Measurements from ENCODE around the gene TNK1. TPM values are rescaled to one million over a fixed set of nuclear protein-coding genes. Genes with fewer than 3 reads are reported as not detected.
A peak's percentile ranks its signal among the peaks of the same experiment; 100 is the strongest.

TNK1 gene
- 10.1 and 11.2 TPM in 2 replicates for total RNA-seq (2021)
- long read RNA-seq, partial matches to known transcripts: 30 of 47 reads
- long read RNA-seq, other reads (novel, unspliced or antisense): 16 of 47 reads

GRCh38 chr17:7380855-7381683, at the start of gene TNK1:
TSS of gene TNK1 (plus strand) at chr17:7381089. CDS start at chr17:7382927, 1,838 bp downstream.
- no peak within 1 kb of the TSS for H3K56ac ChIP-seq (ENCODE audit: insufficient read length, low read depth, low read length)
- no peak within 1 kb of the TSS for H4K5ac ChIP-seq (ENCODE audit: insufficient read length, low read depth, low read length)
- Mint-ChIP-seq H3K4me1 (peaks cover 21 to 25% of the 10 kb centered on the region in 2 experiments), H3K36me3 (ENCODE audit: insufficient read depth in 1 of 3, low read depth in 3 of 3) (peaks cover 5 to 15% (median 12%) of the 10 kb centered on the region in 3 experiments; a peak in 5 of 7 replicates), H3K27ac (peak within 1 kb of the TSS in 1 of 3 experiments; percentile 8; a peak in 1 of 7 replicates), H3K27me3 (ENCODE audit: low read depth) (peaks cover 52% of the 10 kb centered on the region), H3K9me3 (peaks cover 7% of the 10 kb centered on the region in 2 experiments), H3K4me3 (peak within 1 kb of the TSS; percentile 76 to 82)
- H3K9me3 ChIP-seq (ENCODE audit: control insufficient read depth, low read depth, low read length): no peaks in the 10 kb centered on the region
- H2BK120ac ChIP-seq (ENCODE audit: low read depth, low read length, poor library complexity, severe bottlenecking): no peak within 1 kb of the TSS
- H3K79me1 ChIP-seq (ENCODE audit: insufficient read depth, low read depth, low read length, poor library complexity, severe bottlenecking): no peaks in the 10 kb centered on the region
- no peak for TF ChIP-seq CTCF (conservative IDR thresholded peaks at IDR 0.05)
- H3K14ac ChIP-seq (ENCODE audit: insufficient read depth, low read length): peak within 1 kb of the TSS; percentile 42
- no peaks in the 10 kb centered on the region for H4K20me1 ChIP-seq (ENCODE audit: control insufficient read depth, insufficient read depth, insufficient read length)
- H2BK20ac ChIP-seq (ENCODE audit: low read depth, low read length, poor library complexity, severe bottlenecking): no peak within 1 kb of the TSS
- peak; percentile 74 for DNase-seq
- peak within 1 kb of the TSS; percentile 75 for H3K4me2 ChIP-seq (ENCODE audit: insufficient read depth, insufficient read length, low read length)
- H3K18ac ChIP-seq (ENCODE audit: insufficient read length, low read depth, low read length): peak within 1 kb of the TSS; percentile 46
- H3T11ph ChIP-seq (ENCODE audit: low read length): no peak within 1 kb of the TSS
- no peak within 1 kb of the TSS for H3K23ac ChIP-seq (ENCODE audit: insufficient read length, low read depth, low read length)
- H3K27me3 ChIP-seq (ENCODE audit: insufficient read depth, low read length): peaks cover 11% of the 10 kb centered on the region; the same call in 1 of the 2 replicates
- H3K79me2 ChIP-seq (ENCODE audit: insufficient read depth, low read length): no peaks in the 10 kb centered on the region
- no peaks in the 10 kb centered on the region for H3K4me1 ChIP-seq (ENCODE audit: insufficient read depth, low read length)
- no peak within 1 kb of the TSS for H2BK5ac ChIP-seq (ENCODE audit: insufficient read length, low read length)
- no CpG with 5 or more reads among the region's 52 CpGs for WGBS (ENCODE audit: extremely low coverage, insufficient read length, low lambda C conversion rate)
- peaks cover 17% of the 10 kb centered on the region for H3K23me2 ChIP-seq (ENCODE audit: insufficient read length, low read depth, low read length, poor library complexity, severe bottlenecking)
- no peak within 1 kb of the TSS for H3K4ac ChIP-seq (ENCODE audit: low read depth, low read length)
- H3K9ac ChIP-seq (ENCODE audit: extremely low read depth, insufficient read length, low read length): peak within 1 kb of the TSS; percentile 62
- H3K27ac ChIP-seq (ENCODE audit: insufficient read length, low read depth, low read length): no peak within 1 kb of the TSS
- H2AK5ac ChIP-seq (ENCODE audit: insufficient read length, low read length): no peak within 1 kb of the TSS
- no peak within 1 kb of the TSS for H4K8ac ChIP-seq (replicated peaks; ENCODE audit: insufficient read length, low read depth, low read length)
- H2BK12ac ChIP-seq (ENCODE audit: insufficient read length, low read depth, low read length): no peak within 1 kb of the TSS
- H4K91ac ChIP-seq (ENCODE audit: insufficient read length, low read depth, low read length): no peak within 1 kb of the TSS
- peak within 1 kb of the TSS; percentile 53 for H2AFZ ChIP-seq (ENCODE audit: low read length)
- no peak within 1 kb of the TSS; the same call in 1 of the 2 replicates for H2BK15ac ChIP-seq (ENCODE audit: low read depth, low read length)

Data from H9 (cell line).